IMR-90 (cell line): ENCODE results near the gene PCSK5.

ENCODE experiments used
- POLR2A ChIP-seq: IDR thresholded peaks from 2 replicates; pipeline ENCODE4 v1.6.1; 2012; ENCODE audit warnings: mild to moderate bottlenecking, low read depth, low read length
- RCOR1 ChIP-seq: IDR thresholded peaks from 2 replicates; pipeline ENCODE4 v1.6.1; 2012; ENCODE audit warnings: mild to moderate bottlenecking, low read length, improper control_type of control experiment; ENCODE audit not compliant: insufficient replicate concordance
- RFX5 ChIP-seq: IDR thresholded peaks from 2 replicates; pipeline ENCODE4 v1.8.0; 2012; ENCODE audit warnings: low read depth, mild to moderate bottlenecking, low read length, moderate library complexity
- TF ChIP-seq, protein P1 (sequence below): conservative IDR thresholded peaks from 2 replicates; pipeline ENCODE4 v1.5.1; 2012; ENCODE audit warnings: mild to moderate bottlenecking, low read depth, low read length, improper control_type of control experiment

DNA sequence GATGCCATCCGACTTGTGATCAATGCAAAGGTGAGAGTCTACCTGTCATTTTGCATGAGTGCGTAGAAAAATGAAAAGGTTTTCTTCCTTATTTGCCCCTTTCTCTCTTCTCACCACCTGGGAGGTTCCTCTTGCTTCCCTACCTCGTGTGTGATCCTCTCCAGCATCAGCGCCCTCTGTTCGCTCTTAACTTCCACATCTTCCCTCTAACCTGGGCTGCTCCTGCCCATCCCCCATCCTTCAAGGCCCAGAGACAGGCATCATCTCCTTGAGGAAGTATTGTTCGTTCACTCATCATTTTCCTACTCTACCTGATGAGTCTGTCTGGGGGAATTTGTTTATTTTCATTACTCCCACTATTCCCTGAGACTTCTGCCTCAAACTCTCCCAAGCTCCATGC is 447.9 kb downstream of the PCSK5 start:
- TF ChIP-seq POLR2A (no peak), RFX5 (no peak), RCOR1 (no peak)
- TF ChIP-seq, protein P1, sequence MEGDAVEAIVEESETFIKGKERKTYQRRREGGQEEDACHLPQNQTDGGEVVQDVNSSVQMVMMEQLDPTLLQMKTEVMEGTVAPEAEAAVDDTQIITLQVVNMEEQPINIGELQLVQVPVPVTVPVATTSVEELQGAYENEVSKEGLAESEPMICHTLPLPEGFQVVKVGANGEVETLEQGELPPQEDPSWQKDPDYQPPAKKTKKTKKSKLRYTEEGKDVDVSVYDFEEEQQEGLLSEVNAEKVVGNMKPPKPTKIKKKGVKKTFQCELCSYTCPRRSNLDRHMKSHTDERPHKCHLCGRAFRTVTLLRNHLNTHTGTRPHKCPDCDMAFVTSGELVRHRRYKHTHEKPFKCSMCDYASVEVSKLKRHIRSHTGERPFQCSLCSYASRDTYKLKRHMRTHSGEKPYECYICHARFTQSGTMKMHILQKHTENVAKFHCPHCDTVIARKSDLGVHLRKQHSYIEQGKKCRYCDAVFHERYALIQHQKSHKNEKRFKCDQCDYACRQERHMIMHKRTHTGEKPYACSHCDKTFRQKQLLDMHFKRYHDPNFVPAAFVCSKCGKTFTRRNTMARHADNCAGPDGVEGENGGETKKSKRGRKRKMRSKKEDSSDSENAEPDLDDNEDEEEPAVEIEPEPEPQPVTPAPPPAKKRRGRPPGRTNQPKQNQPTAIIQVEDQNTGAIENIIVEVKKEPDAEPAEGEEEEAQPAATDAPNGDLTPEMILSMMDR: no peak
